ENCODE measurements around the gene MYRIP.

MYRIP gene

GRCh38 chr3:39980058-39980457, 170.6 kb downstream of the MYRIP start:
- Histone ChIP-seq H3K27me3 (ENCODE audit: control insufficient read depth, insufficient read depth, low read length, poor library complexity, severe bottlenecking) (no peaks in the 10 kb centered on the region), H3K36me3 (ENCODE audit: control insufficient read depth, insufficient read depth, low read length) (no peaks in the 10 kb centered on the region), H3K27ac (ENCODE audit: insufficient read depth, low read depth, low read length, poor library complexity, severe bottlenecking) (no peak overlapping the region), H3K4me3 (ENCODE audit: insufficient read depth, low read depth, low read length) (no peak overlapping the region), H3K9me3 (ENCODE audit: control insufficient read depth, low read length) (no peaks in the 10 kb centered on the region), H3K4me1 (ENCODE audit: control insufficient read depth, insufficient read depth, low read length) (no peaks in the 10 kb centered on the region)
- WGBS, 2 experiments = 66 to 69% methylated on average over 4 of the region's 4 CpGs

- H3K27ac ChIP-seq (ENCODE audit: insufficient read depth, low read depth, low read length, poor library complexity, severe bottlenecking) = no peak overlapping the region
- no peak overlapping the region for H3K4me3 ChIP-seq (ENCODE audit: insufficient read depth, low read depth, low read length)
- no peaks in the 10 kb centered on the region for H3K4me1 ChIP-seq (ENCODE audit: control insufficient read depth, insufficient read depth, low read length)
- H3K36me3 ChIP-seq (ENCODE audit: control insufficient read depth, insufficient read depth, low read length) = no peaks in the 10 kb centered on the region
- WGBS, 2 experiments = 78 to 91% methylated on average over 1 to 2 of the region's 3 CpGs
- H3K9me3 ChIP-seq (ENCODE audit: control insufficient read depth, low read length) = no peaks in the 10 kb centered on the region
- H3K27me3 ChIP-seq (ENCODE audit: control insufficient read depth, insufficient read depth, low read length, poor library complexity, severe bottlenecking) = no peaks in the 10 kb centered on the region
Measured at GRCh38 chr3:39980781-39981180, 171.4 kb downstream of the MYRIP start.

GRCh38 chr3:39981547-39982184, 172.3 kb downstream of the MYRIP start:
- Histone ChIP-seq H3K4me3 (ENCODE audit: insufficient read depth, low read depth, low read length) (no peak overlapping the region), H3K9me3 (ENCODE audit: control insufficient read depth, low read length) (no peaks in the 10 kb centered on the region), H3K27me3 (ENCODE audit: control insufficient read depth, insufficient read depth, low read length, poor library complexity, severe bottlenecking) (no peaks in the 10 kb centered on the region), H3K27ac (ENCODE audit: insufficient read depth, low read depth, low read length, poor library complexity, severe bottlenecking) (no peak overlapping the region), H3K36me3 (ENCODE audit: control insufficient read depth, insufficient read depth, low read length) (no peaks in the 10 kb centered on the region), H3K4me1 (ENCODE audit: control insufficient read depth, insufficient read depth, low read length) (no peaks in the 10 kb centered on the region)
- 94 to 100% methylated on average over 1 of the region's 1 CpG for WGBS, 2 experiments

GRCh38 chr3:39982665-39983357, 173.4 kb downstream of the MYRIP start:
- no peaks in the 10 kb centered on the region for H3K36me3 ChIP-seq (ENCODE audit: control insufficient read depth, insufficient read depth, low read length)
- no peak overlapping the region for H3K27ac ChIP-seq (ENCODE audit: insufficient read depth, low read depth, low read length, poor library complexity, severe bottlenecking)
- H3K4me1 ChIP-seq (ENCODE audit: control insufficient read depth, insufficient read depth, low read length) = no peaks in the 10 kb centered on the region
- 92 to 94% methylated on average over 4 to 6 of the region's 7 CpGs for WGBS, 2 experiments
- H3K4me3 ChIP-seq (ENCODE audit: insufficient read depth, low read depth, low read length) = no peak overlapping the region
- no peaks in the 10 kb centered on the region for H3K27me3 ChIP-seq (ENCODE audit: control insufficient read depth, insufficient read depth, low read length, poor library complexity, severe bottlenecking)
- H3K9me3 ChIP-seq (ENCODE audit: control insufficient read depth, low read length) = no peaks in the 10 kb centered on the region

- H3K36me3 ChIP-seq (ENCODE audit: control insufficient read depth, insufficient read depth, low read length) = no peaks in the 10 kb centered on the region
- H3K4me1 ChIP-seq (ENCODE audit: control insufficient read depth, insufficient read depth, low read length) = no peaks in the 10 kb centered on the region
- H3K27me3 ChIP-seq (ENCODE audit: control insufficient read depth, insufficient read depth, low read length, poor library complexity, severe bottlenecking) = no peaks in the 10 kb centered on the region
- no peak overlapping the region for H3K27ac ChIP-seq (ENCODE audit: insufficient read depth, low read depth, low read length, poor library complexity, severe bottlenecking)
- WGBS, 2 experiments = 88 to 93% methylated on average over 3 of the region's 3 CpGs
- H3K9me3 ChIP-seq (ENCODE audit: control insufficient read depth, low read length) = peaks cover 3% of the 10 kb centered on the region
- no peak overlapping the region for H3K4me3 ChIP-seq (ENCODE audit: insufficient read depth, low read depth, low read length)
Measured at GRCh38 chr3:39989746-39990145, 180.3 kb downstream of the MYRIP start.

GRCh38 chr3:39990532-39990931, 181.1 kb downstream of the MYRIP start:
- no peaks in the 10 kb centered on the region for H3K36me3 ChIP-seq (ENCODE audit: control insufficient read depth, insufficient read depth, low read length)
- H3K4me1 ChIP-seq (ENCODE audit: control insufficient read depth, insufficient read depth, low read length) = no peaks in the 10 kb centered on the region
- no peak overlapping the region for H3K4me3 ChIP-seq (ENCODE audit: insufficient read depth, low read depth, low read length)
- 61 to 66% methylated on average over 1 of the region's 1 CpG for WGBS, 2 experiments
- no peak overlapping the region for H3K27ac ChIP-seq (ENCODE audit: insufficient read depth, low read depth, low read length, poor library complexity, severe bottlenecking)
- no peaks in the 10 kb centered on the region for H3K27me3 ChIP-seq (ENCODE audit: control insufficient read depth, insufficient read depth, low read length, poor library complexity, severe bottlenecking)
- peaks cover 3% of the 10 kb centered on the region for H3K9me3 ChIP-seq (ENCODE audit: control insufficient read depth, low read length)

GRCh38 chr3:40008796-40009195, 199.4 kb downstream of the MYRIP start:
- no peak overlapping the region for H3K27ac ChIP-seq (ENCODE audit: insufficient read depth, low read depth, low read length, poor library complexity, severe bottlenecking)
- no peaks in the 10 kb centered on the region for H3K36me3 ChIP-seq (ENCODE audit: control insufficient read depth, insufficient read depth, low read length)
- no peak overlapping the region for H3K4me3 ChIP-seq (ENCODE audit: insufficient read depth, low read depth, low read length)
- H3K27me3 ChIP-seq (ENCODE audit: control insufficient read depth, insufficient read depth, low read length, poor library complexity, severe bottlenecking) = no peaks in the 10 kb centered on the region
- no peaks in the 10 kb centered on the region for H3K9me3 ChIP-seq (ENCODE audit: control insufficient read depth, low read length)
- 89 to 100% methylated on average over 3 of the region's 3 CpGs for WGBS, 2 experiments
- no peaks in the 10 kb centered on the region for H3K4me1 ChIP-seq (ENCODE audit: control insufficient read depth, insufficient read depth, low read length)

GRCh38 chr3:40009991-40010390, 200.6 kb downstream of the MYRIP start:
- 86 to 89% methylated on average over 2 of the region's 2 CpGs for WGBS, 2 experiments
- Histone ChIP-seq H3K9me3 (ENCODE audit: control insufficient read depth, low read length) (no peaks in the 10 kb centered on the region), H3K36me3 (ENCODE audit: control insufficient read depth, insufficient read depth, low read length) (no peaks in the 10 kb centered on the region), H3K4me1 (ENCODE audit: control insufficient read depth, insufficient read depth, low read length) (no peaks in the 10 kb centered on the region), H3K4me3 (ENCODE audit: insufficient read depth, low read depth, low read length) (no peak overlapping the region), H3K27ac (ENCODE audit: insufficient read depth, low read depth, low read length, poor library complexity, severe bottlenecking) (no peak overlapping the region), H3K27me3 (ENCODE audit: control insufficient read depth, insufficient read depth, low read length, poor library complexity, severe bottlenecking) (no peaks in the 10 kb centered on the region)

- H3K9me3 ChIP-seq (ENCODE audit: control insufficient read depth, low read length) = no peaks in the 10 kb centered on the region
- H3K27me3 ChIP-seq (ENCODE audit: control insufficient read depth, insufficient read depth, low read length, poor library complexity, severe bottlenecking) = no peaks in the 10 kb centered on the region
- H3K4me1 ChIP-seq (ENCODE audit: control insufficient read depth, insufficient read depth, low read length) = no peaks in the 10 kb centered on the region
- no peak overlapping the region for H3K4me3 ChIP-seq (ENCODE audit: insufficient read depth, low read depth, low read length)
- 71 to 78% methylated on average over 3 of the region's 3 CpGs for WGBS, 2 experiments
- H3K36me3 ChIP-seq (ENCODE audit: control insufficient read depth, insufficient read depth, low read length) = no peaks in the 10 kb centered on the region
- no peak overlapping the region for H3K27ac ChIP-seq (ENCODE audit: insufficient read depth, low read depth, low read length, poor library complexity, severe bottlenecking)
Measured at GRCh38 chr3:40012381-40012780, 203.0 kb downstream of the MYRIP start.

- H3K4me3 ChIP-seq (ENCODE audit: insufficient read depth, low read depth, low read length) = no peak overlapping the region
Measured at GRCh38 chr3:40016391-40016790, 207.0 kb downstream of the MYRIP start.

More at GRCh38 chr3:40016391-40016790, 207.0 kb downstream of the MYRIP start:
- Histone ChIP-seq H3K27me3 (ENCODE audit: control insufficient read depth, insufficient read depth, low read length, poor library complexity, severe bottlenecking) (no peaks in the 10 kb centered on the region), H3K4me1 (ENCODE audit: control insufficient read depth, insufficient read depth, low read length) (no peaks in the 10 kb centered on the region), H3K27ac (ENCODE audit: insufficient read depth, low read depth, low read length, poor library complexity, severe bottlenecking) (no peak overlapping the region), H3K9me3 (ENCODE audit: control insufficient read depth, low read length) (no peaks in the 10 kb centered on the region), H3K36me3 (ENCODE audit: control insufficient read depth, insufficient read depth, low read length) (no peaks in the 10 kb centered on the region)
- WGBS, 2 experiments = 58 to 63% methylated on average over 3 of the region's 3 CpGs
